ENCODE results near the gene MPP3. TPM values are rescaled to one million over a fixed set of nuclear protein-coding genes. Genes with fewer than 3 reads are reported as not detected.

MPP3 gene
- total and polyA plus RNA-seq, 2 donors (not counting 1 experiment from before 2014, with no cell fraction given), result 0.16 TPM; not detected in 1

DNA sequence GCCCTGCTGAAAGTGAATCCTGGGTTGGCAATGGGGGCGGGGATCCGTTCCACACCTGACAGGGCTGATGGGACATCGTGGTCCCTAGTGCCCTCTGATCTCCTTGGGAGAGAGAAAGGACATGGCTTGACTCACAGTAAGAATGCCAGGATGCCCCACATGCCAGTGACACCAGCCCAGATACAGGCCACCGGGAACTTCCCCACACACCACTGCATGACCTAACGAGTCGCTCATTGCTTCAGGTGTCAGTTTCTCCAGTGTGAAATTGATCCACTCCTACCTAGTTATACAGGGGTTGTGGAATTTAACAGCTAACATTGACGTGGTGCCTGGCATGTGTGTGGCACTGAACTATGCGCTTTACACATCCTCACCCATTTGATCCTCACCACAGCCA lies 21.6 kb upstream of the MPP3 start:
- POLR2A ChIA-PET, result interaction anchor here (0.5 kb wide), 1 partner anchor 185 kb away, joined by 5 read pairs; no protein-coding TSS in a partner anchor
- WGBS (ENCODE audit: insufficient coverage), result 81% methylated on average over 3 of the region's 8 CpGs

DNA sequence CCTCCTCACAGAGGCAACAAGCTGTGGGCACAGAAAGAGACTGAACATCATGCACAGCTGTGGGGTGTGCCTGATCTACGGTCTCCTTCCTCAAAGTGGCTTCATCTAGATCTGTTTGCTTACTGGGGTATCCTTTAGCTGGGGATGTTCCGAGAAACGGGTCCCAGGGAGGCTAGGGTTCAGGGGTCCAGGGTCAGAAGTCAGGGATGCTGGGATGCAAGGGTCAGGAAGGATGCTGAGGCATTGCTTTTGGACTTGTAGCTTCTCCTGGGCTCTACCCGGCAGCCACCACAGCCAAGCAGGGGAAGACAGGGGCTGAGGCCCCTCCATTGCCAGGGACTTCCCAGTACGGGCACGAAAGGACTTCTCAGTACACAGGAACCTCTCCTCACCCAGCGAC lies 20.6 kb upstream of the MPP3 start:
- Histone ChIP-seq H3K36me3 (replicated peaks in 1 of 2; ENCODE audit: control extremely low read depth in 1 of 2, control insufficient read depth in 1 of 2, extremely low read depth in 1 of 2, insufficient read depth in 2 of 2, low read length in 1 of 2) (no peaks in the 10 kb centered on the region), H3K9me3 (ENCODE audit: control extremely low read depth in 1 of 3, control insufficient read depth in 2 of 3, insufficient read depth in 1 of 3, low read length in 2 of 3) (peaks cover 0 to 13% (median 0%) of the 10 kb centered on the region in 3 donors), H3K4me3 (ENCODE audit: control extremely low read depth in 1 of 5, extremely low read depth in 1 of 5, insufficient read depth in 1 of 5, low read depth in 2 of 5, low read length in 4 of 5) (no peak overlapping the region), H4K20me1 (ENCODE audit: control insufficient read depth, insufficient read depth, low read length, poor library complexity, severe bottlenecking) (no peaks in the 10 kb centered on the region), H3K4me1 (ENCODE audit: control insufficient read depth in 2 of 2, insufficient read depth in 2 of 2, low read length in 2 of 2) (no peaks in the 10 kb centered on the region), H3K4me2 (replicated peaks; ENCODE audit: low read depth, low read length, poor library complexity, severe bottlenecking) (no peak overlapping the region), H3K27ac (ENCODE audit: low read length in 2 of 2) (no peak overlapping the region), H2AFZ (ENCODE audit: insufficient read depth, low read depth, low read length, poor library complexity, severe bottlenecking) (no peak overlapping the region), H3K9ac (ENCODE audit: low read length) (no peak overlapping the region), H3K27me3 (replicated peaks in 1 of 4; ENCODE audit: control extremely low read depth in 1 of 4, control insufficient read depth in 3 of 4, insufficient read depth in 4 of 4, low read length in 3 of 4) (peaks cover 0 to 27% (median 2%) of the 10 kb centered on the region in 4 experiments), H3K79me2 (ENCODE audit: control insufficient read depth, insufficient read depth, low read length) (no peaks in the 10 kb centered on the region)
- TF ChIP-seq EZH2 (IDR thresholded peaks at IDR 0.05; ENCODE audit: borderline replicate concordance, insufficient read depth, low read depth, low read length, poor library complexity, severe bottlenecking) (no peak), CTCF (IDR thresholded peaks at IDR 0.05) (no peak)
- ChIA-PET CTCF (no interaction called here), POLR2A (no interaction called here)
- Mint-ChIP-seq H3K9me3 (ENCODE audit: insufficient read depth) (no peaks in the 10 kb centered on the region), H3K4me3 (no peak overlapping the region), H3K27ac (no peak overlapping the region), H3K4me1 (no peaks in the 10 kb centered on the region), H3K27me3 (peaks cover 39% of the 10 kb centered on the region)
- ATAC-seq (ENCODE audit: low read depth) (no peak), DNase-seq (no peak)
- WGBS (ENCODE audit: insufficient coverage), result 85% methylated on average over 7 of the region's 7 CpGs
- intact Hi-C loops (cut with micrococcal nuclease), result no loop called here

More for the DNA sequence above, 21.6 kb upstream of the MPP3 start:
- TF ChIP-seq EZH2 (IDR thresholded peaks at IDR 0.05; ENCODE audit: borderline replicate concordance, insufficient read depth, low read depth, low read length, poor library complexity, severe bottlenecking) (no peak), CTCF (IDR thresholded peaks at IDR 0.05) (no peak)
- Histone ChIP-seq H3K27ac (ENCODE audit: low read length in 2 of 2) (no peak overlapping the region), H3K36me3 (replicated peaks in 1 of 2; ENCODE audit: control extremely low read depth in 1 of 2, control insufficient read depth in 1 of 2, extremely low read depth in 1 of 2, insufficient read depth in 2 of 2, low read length in 1 of 2) (no peaks in the 10 kb centered on the region), H3K9ac (ENCODE audit: low read length) (no peak overlapping the region), H3K79me2 (ENCODE audit: control insufficient read depth, insufficient read depth, low read length) (no peaks in the 10 kb centered on the region), H2AFZ (ENCODE audit: insufficient read depth, low read depth, low read length, poor library complexity, severe bottlenecking) (no peak overlapping the region), H3K27me3 (replicated peaks in 1 of 4; ENCODE audit: control extremely low read depth in 1 of 4, control insufficient read depth in 3 of 4, insufficient read depth in 4 of 4, low read length in 3 of 4) (peaks cover 0 to 27% (median 2%) of the 10 kb centered on the region in 4 experiments), H3K4me3 (ENCODE audit: control extremely low read depth in 1 of 5, extremely low read depth in 1 of 5, insufficient read depth in 1 of 5, low read depth in 2 of 5, low read length in 4 of 5) (no peak overlapping the region), H3K9me3 (ENCODE audit: control extremely low read depth in 1 of 3, control insufficient read depth in 2 of 3, insufficient read depth in 1 of 3, low read length in 2 of 3) (peaks cover 0 to 13% (median 0%) of the 10 kb centered on the region in 3 donors), H3K4me1 (ENCODE audit: control insufficient read depth in 2 of 2, insufficient read depth in 2 of 2, low read length in 2 of 2) (no peaks in the 10 kb centered on the region), H4K20me1 (ENCODE audit: control insufficient read depth, insufficient read depth, low read length, poor library complexity, severe bottlenecking) (no peaks in the 10 kb centered on the region), H3K4me2 (replicated peaks; ENCODE audit: low read depth, low read length, poor library complexity, severe bottlenecking) (no peak overlapping the region)
- intact Hi-C loops (cut with micrococcal nuclease), result no loop called here
- H3K27me3 Mint-ChIP-seq, result peaks cover 37% of the 10 kb centered on the region
- H3K4me3 Mint-ChIP-seq, result no peak overlapping the region
- no peak for DNase-seq
- CTCF ChIA-PET, result interaction anchor here (2.3 kb wide), 1 partner anchor 9 kb away, joined by 8 read pairs; no protein-coding TSS in a partner anchor
- H3K9me3 Mint-ChIP-seq (ENCODE audit: insufficient read depth), result no peaks in the 10 kb centered on the region
- no peak for ATAC-seq (ENCODE audit: low read depth)
- H3K4me1 Mint-ChIP-seq, result no peaks in the 10 kb centered on the region
- no peak overlapping the region for H3K27ac Mint-ChIP-seq
